IMR-90 (cell line): Measurements from ENCODE around the gene CHCHD1. TPM values are rescaled to one million over a fixed set of nuclear protein-coding genes. Genes with fewer than 3 reads are reported as not detected.

Source experiments
- ATAC-seq: fragments of 200-7000 bp; cut with Tn5 transposase; 2 replicates; pipeline ENCODE4 v1.9.1; 2020; ENCODE audit warnings: low read depth, mild to moderate bottlenecking, moderate library complexity
- BruUV-seq: library from RNA; stranded (reverse); fragments of 400-500 nt; replicated peaks from 2 replicates; lab custom pipeline; 2021; lab: Mats Ljungman, UMichigan
- CTCF ChIA-PET: fragments of 300-600 bp; formaldehyde crosslinking; extraction: SDS; loops from one replicate; lab custom pipeline; 2021; ENCODE audit warnings: antibody characterized with exemption; lab: Yijun Ruan, JAX
- POLR2A ChIA-PET: fragments of 300-600 bp; sonication (Branson Sonifier 250); formaldehyde crosslinking; loops from one replicate; lab custom pipeline; 2022; ENCODE audit warnings: antibody characterized with exemption; ENCODE audit not compliant: unreplicated experiment; lab: Charles Lee
- DNase-seq: peaks from one replicate; pipeline ENCODE4 v3.0.0; 2013
- H2AFZ ChIP-seq: replicated peaks from 2 replicates; pipeline ENCODE3; 2013; ENCODE audit warnings: low read length, mild to moderate bottlenecking; ENCODE audit not compliant: poor library complexity
- H2AK5ac ChIP-seq: 2 replicates; pipeline ENCODE4 v1.6.1; 2013; ENCODE audit warnings: low read depth, low read length, inconsistent platforms
- H2AK9ac ChIP-seq: replicated peaks from 2 replicates; pipeline ENCODE3; 2013; ENCODE audit warnings: mild to moderate bottlenecking, low read depth, low read length, moderate library complexity; ENCODE audit not compliant: poor library complexity
- H2BK120ac ChIP-seq: 2 replicates; pipeline ENCODE4 v1.6.1; 2013; ENCODE audit warnings: low read depth, low read length, inconsistent platforms
- H2BK15ac ChIP-seq: 3 replicates; pipeline ENCODE4 v1.6.1; 2013; ENCODE audit warnings: low read depth, low read length, inconsistent platforms
- H2BK20ac ChIP-seq: 2 replicates; pipeline ENCODE4 v1.6.1; 2013; ENCODE audit warnings: low read depth, mild to moderate bottlenecking, inconsistent platforms, low read length, moderate library complexity
- H2BK5ac ChIP-seq: 2 replicates; pipeline ENCODE4 v1.6.1; 2013; ENCODE audit warnings: mild to moderate bottlenecking, low read depth, low read length, inconsistent platforms; ENCODE audit not compliant: poor library complexity, severe bottlenecking
- H3K14ac ChIP-seq: replicated peaks from 2 replicates; pipeline ENCODE4 v1.6.1; 2013; ENCODE audit warnings: low read depth, low read length, inconsistent platforms
- H3K18ac ChIP-seq: 2 replicates; pipeline ENCODE4 v1.6.1; 2013; ENCODE audit warnings: low read depth, low read length, control low read depth
- H3K23ac ChIP-seq: 2 replicates; pipeline ENCODE4 v1.6.1; 2013; ENCODE audit warnings: low read depth, low read length, inconsistent platforms
- H3K27ac ChIP-seq: 2 replicates; pipeline ENCODE4 v1.5.1; 2013; ENCODE audit warnings: mild to moderate bottlenecking, control low read depth, low read length; ENCODE audit not compliant: insufficient read depth
- H3K27me3 ChIP-seq: 2 replicates; pipeline ENCODE4 v1.6.1; 2013; ENCODE audit warnings: low read length; ENCODE audit not compliant: control insufficient read depth, insufficient read depth
- H3K36me3 ChIP-seq: 2 replicates; pipeline ENCODE4 v1.6.1; 2013; ENCODE audit warnings: low read length, mixed read lengths; ENCODE audit not compliant: control insufficient read depth, insufficient read depth
- H3K4ac ChIP-seq: 2 replicates; pipeline ENCODE4 v1.6.1; 2013; ENCODE audit warnings: low read depth, low read length, inconsistent platforms
- H3K4me1 ChIP-seq: 2 replicates; pipeline ENCODE4 v1.6.1; 2013; ENCODE audit warnings: low read length, mixed read lengths; ENCODE audit not compliant: control insufficient read depth, insufficient read depth
- H3K4me2 ChIP-seq: 2 replicates; pipeline ENCODE4 v1.6.1; 2013; ENCODE audit warnings: low read depth, mild to moderate bottlenecking, control low read depth, low read length, moderate library complexity
- H3K4me3 ChIP-seq: 2 replicates; pipeline ENCODE4 v1.5.1; 2013; ENCODE audit warnings: low read depth, mild to moderate bottlenecking, control low read depth, low read length, moderate library complexity; ENCODE audit not compliant: insufficient read depth
- H3K56ac ChIP-seq: 2 replicates; pipeline ENCODE4 v1.6.1; 2013; ENCODE audit warnings: low read length, inconsistent platforms; ENCODE audit not compliant: insufficient read depth; ENCODE audit errors: extremely low read depth
- H3K79me1 ChIP-seq, 2 experiments: 2 replicates each; pipeline ENCODE4 v1.6.1; 2013; ENCODE audit warnings: low read length in 2 of 2, inconsistent platforms in 1 of 2, low read depth in 1 of 2
- H3K9ac ChIP-seq: 2 replicates; pipeline ENCODE4 v1.6.1; 2013; ENCODE audit warnings: low read depth, low read length, control low read depth
- H3K9me1 ChIP-seq: 2 replicates; pipeline ENCODE4 v1.6.1; 2013; ENCODE audit warnings: low read length, inconsistent platforms; ENCODE audit not compliant: insufficient read depth
- H3K9me3 ChIP-seq: 2 replicates; pipeline ENCODE4 v1.6.1; 2013; ENCODE audit warnings: low read length; ENCODE audit not compliant: control insufficient read depth, insufficient read depth
- H4K20me1 ChIP-seq: 2 replicates; pipeline ENCODE4 v1.6.1; 2013; ENCODE audit warnings: low read length, inconsistent platforms; ENCODE audit not compliant: insufficient read depth
- H4K5ac ChIP-seq: 2 replicates; pipeline ENCODE4 v1.6.1; 2013; ENCODE audit warnings: mild to moderate bottlenecking, low read depth, low read length, control low read depth
- H4K8ac ChIP-seq, 2 experiments: 2 replicates each; pipeline ENCODE4 v1.6.1; 2013; ENCODE audit warnings: low read depth in 2 of 2, low read length in 2 of 2, control low read depth in 1 of 2, inconsistent platforms in 1 of 2
- H4K91ac ChIP-seq: 2 replicates; pipeline ENCODE4 v1.6.1; 2013; ENCODE audit warnings: low read depth, low read length, inconsistent platforms; ENCODE audit not compliant: insufficient read depth
- BHLHE40 ChIP-seq: fragments of 150-350 bp; IDR thresholded peaks from 2 replicates; pipeline ENCODE4 v1.6.1; 2016; ENCODE audit warnings: mild to moderate bottlenecking, low read depth, low read length
- CEBPB ChIP-seq: IDR thresholded peaks from 2 replicates; pipeline ENCODE4 v1.6.1; 2012; ENCODE audit warnings: low read depth, low read length, improper control_type of control experiment
- CHD1 ChIP-seq: IDR thresholded peaks from 2 replicates; pipeline ENCODE4 v1.6.1; 2012; ENCODE audit warnings: low read depth, low read length, improper control_type of control experiment
- FOS ChIP-seq: fragments of 150-350 bp; IDR thresholded peaks from 2 replicates; pipeline ENCODE4 v1.6.1; 2016; ENCODE audit warnings: low read depth, low read length
- MAFK ChIP-seq: IDR thresholded peaks from 2 replicates; pipeline ENCODE4 v1.6.1; 2012; ENCODE audit warnings: low read depth, low read length, improper control_type of control experiment
- MAZ ChIP-seq: IDR thresholded peaks from 2 replicates; pipeline ENCODE4 v1.6.1; 2012; ENCODE audit warnings: low read depth, mild to moderate bottlenecking, low read length, improper control_type of control experiment, moderate library complexity, borderline replicate concordance
- MXI1 ChIP-seq: IDR thresholded peaks from 2 replicates; pipeline ENCODE4 v1.6.1; 2012; ENCODE audit warnings: low read depth, mild to moderate bottlenecking, low read length, moderate library complexity, borderline replicate concordance
- NFE2L2 ChIP-seq: fragments of 150-350 bp; IDR thresholded peaks from 2 replicates; pipeline ENCODE4 v1.6.1; 2016; ENCODE audit warnings: low read depth, mild to moderate bottlenecking, low read length
- POLR2A ChIP-seq: IDR thresholded peaks from 2 replicates; pipeline ENCODE4 v1.6.1; 2012; ENCODE audit warnings: mild to moderate bottlenecking, low read depth, low read length
- RAD21 ChIP-seq: IDR thresholded peaks from 2 replicates; pipeline ENCODE4 v1.6.1; 2012; ENCODE audit warnings: low read length, improper control_type of control experiment
- RCOR1 ChIP-seq: IDR thresholded peaks from 2 replicates; pipeline ENCODE4 v1.6.1; 2012; ENCODE audit warnings: mild to moderate bottlenecking, low read length, improper control_type of control experiment; ENCODE audit not compliant: insufficient replicate concordance
- RFX5 ChIP-seq: IDR thresholded peaks from 2 replicates; pipeline ENCODE4 v1.8.0; 2012; ENCODE audit warnings: low read depth, mild to moderate bottlenecking, low read length, moderate library complexity
- SMC3 ChIP-seq: fragments of 150-350 bp; IDR thresholded peaks from 2 replicates; pipeline ENCODE4 v1.6.1; 2016; ENCODE audit warnings: low read depth, mild to moderate bottlenecking, antibody characterized with exemption, low read length, moderate library complexity
- WGBS, 2 experiments: methylation state at CpG; one replicate each; pipeline versions ENCODE4 v1.1.5 to v1.1.7; 2013; ENCODE audit warnings: missing lambda C conversion rate in 2 of 2; ENCODE audit not compliant: insufficient read length in 1 of 2; ENCODE audit errors: extremely low coverage in 2 of 2; 5-methylcytosine and 5-hydroxymethylcytosine counted together
- dilution Hi-C: fragments of 300-500 bp; cut with HindIII; formaldehyde crosslinking; loops from one replicate; pipeline ENCODE4 v1.14.3; 2018; ENCODE audit warnings: low sequenced_read_pairs; ENCODE audit not compliant: unreplicated experiment
- in situ Hi-C: fragments of 300-500 bp; cut with MboI; formaldehyde crosslinking; loops from 3 replicates; pipeline ENCODE4 v1.14.3; 2019; ENCODE audit warnings: low sequenced_read_pairs, inconsistent platforms, mixed read lengths
- intact Hi-C: fragments of 100-400 bp; cut with micrococcal nuclease; formaldehyde crosslinking; loops from 2 replicates; pipeline ENCODE4 v1.10.0; 2022
- polyA plus RNA-seq, 3 experiments: library from polyadenylated mRNA; depleted of rRNA; stranded (reverse); fragments of >200 nt; gene quantifications; 2 replicates each; pipeline ENCODE4 v1.2.3, GENCODE V29; 2012; ENCODE audit warnings: low replicate concordance in 1 of 3
- total RNA-seq: library from RNA; depleted of rRNA; stranded (reverse); fragments of >200 nt; gene quantifications from 2 replicates; pipeline ENCODE4 v1.2.3, GENCODE V29; 2012
- TF ChIP-seq, protein P1 (sequence below): fragments of 150-350 bp; IDR thresholded peaks from 2 replicates; pipeline ENCODE4 v1.6.1; 2017; ENCODE audit warnings: mild to moderate bottlenecking, antibody characterized with exemption, low read length, low read depth
- TF ChIP-seq, protein P2 (sequence below): conservative IDR thresholded peaks from 2 replicates; pipeline ENCODE4 v1.5.1; 2012; ENCODE audit warnings: mild to moderate bottlenecking, low read depth, low read length, improper control_type of control experiment
- TF ChIP-seq, protein P3 (sequence below): fragments of 150-350 bp; IDR thresholded peaks from 2 replicates; pipeline ENCODE4 v1.6.1; 2016; ENCODE audit warnings: low read depth, mild to moderate bottlenecking, low read length, moderate library complexity, borderline replicate concordance

CHCHD1 gene
- total and polyA plus RNA-seq, 2 of the 4 experiments (the other 2 are of a cell fraction): 11.5 to 21.0 TPM

DNA sequence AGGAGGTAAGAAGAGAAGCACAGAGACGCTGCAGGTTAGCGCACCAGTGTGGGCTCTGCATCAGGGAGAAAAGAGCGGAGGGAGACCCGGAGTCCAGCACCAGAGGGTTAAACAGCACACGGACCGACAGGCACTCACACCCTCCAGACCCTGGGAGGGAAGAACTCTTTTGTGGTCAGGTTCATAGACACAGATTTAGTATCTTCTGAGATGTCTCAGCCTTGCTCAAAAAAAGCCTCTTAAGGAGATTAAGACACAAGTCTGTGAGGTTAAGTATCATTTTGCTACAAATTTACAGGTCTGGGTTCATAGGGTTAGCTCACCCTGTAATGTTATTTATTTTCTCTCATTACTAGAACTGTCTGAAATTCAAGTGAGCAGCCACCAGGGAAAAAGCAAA lies 46.3 kb downstream of the CHCHD1 start:
- no peaks in the 10 kb centered on the region for H4K20me1 ChIP-seq
- H3K4me2 ChIP-seq: no peak overlapping the region
- no peak overlapping the region for H4K5ac ChIP-seq
- H3K18ac ChIP-seq: no peak overlapping the region
- H3K79me1 ChIP-seq: no peaks in the 10 kb centered on the region; a peak in 2 of 4 replicates
- H2BK120ac ChIP-seq: no peak overlapping the region
- H3K4me1 ChIP-seq: no peaks in the 10 kb centered on the region
- H3K4me3 ChIP-seq: no peak overlapping the region
- no peak overlapping the region for H2BK20ac ChIP-seq
- no peak overlapping the region for H4K91ac ChIP-seq
- intact Hi-C loops (no loop called here), dilution Hi-C loops (no loop called here), in situ Hi-C loops (no loop called here)
- H3K9ac ChIP-seq: no peak overlapping the region
- H2AK5ac ChIP-seq: no peak overlapping the region
- H3K4ac ChIP-seq: no peak overlapping the region
- no peak overlapping the region for H2AFZ ChIP-seq
- no peaks in the 10 kb centered on the region for H3K9me3 ChIP-seq
- BruUV-seq: no TSS peak
- ATAC-seq (peak; percentile 14; the same call in 1 of the 2 replicates), DNase-seq (no peak)
- WGBS, 2 experiments: no CpG with 5 or more reads among the region's 6 CpGs
- peaks cover 20% of the 10 kb centered on the region for H3K36me3 ChIP-seq
- POLR2A ChIA-PET: interaction anchor here (0.6 kb wide), 1 partner anchor 51 kb away, joined by 3 read pairs; no protein-coding TSS in a partner anchor
- H2BK15ac ChIP-seq: no peak overlapping the region
- H2AK9ac ChIP-seq: no peak overlapping the region
- H2BK5ac ChIP-seq: no peak overlapping the region
- no peak overlapping the region for H3K14ac ChIP-seq
- TF ChIP-seq BHLHE40: no peak
- TF ChIP-seq, protein P1, sequence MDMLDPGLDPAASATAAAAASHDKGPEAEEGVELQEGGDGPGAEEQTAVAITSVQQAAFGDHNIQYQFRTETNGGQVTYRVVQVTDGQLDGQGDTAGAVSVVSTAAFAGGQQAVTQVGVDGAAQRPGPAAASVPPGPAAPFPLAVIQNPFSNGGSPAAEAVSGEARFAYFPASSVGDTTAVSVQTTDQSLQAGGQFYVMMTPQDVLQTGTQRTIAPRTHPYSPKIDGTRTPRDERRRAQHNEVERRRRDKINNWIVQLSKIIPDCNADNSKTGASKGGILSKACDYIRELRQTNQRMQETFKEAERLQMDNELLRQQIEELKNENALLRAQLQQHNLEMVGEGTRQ: no peak
- no peak for TF ChIP-seq FOS
- no peak for TF ChIP-seq CEBPB
- no peak for TF ChIP-seq RAD21
- TF ChIP-seq SMC3: no peak
- TF ChIP-seq, protein P2, sequence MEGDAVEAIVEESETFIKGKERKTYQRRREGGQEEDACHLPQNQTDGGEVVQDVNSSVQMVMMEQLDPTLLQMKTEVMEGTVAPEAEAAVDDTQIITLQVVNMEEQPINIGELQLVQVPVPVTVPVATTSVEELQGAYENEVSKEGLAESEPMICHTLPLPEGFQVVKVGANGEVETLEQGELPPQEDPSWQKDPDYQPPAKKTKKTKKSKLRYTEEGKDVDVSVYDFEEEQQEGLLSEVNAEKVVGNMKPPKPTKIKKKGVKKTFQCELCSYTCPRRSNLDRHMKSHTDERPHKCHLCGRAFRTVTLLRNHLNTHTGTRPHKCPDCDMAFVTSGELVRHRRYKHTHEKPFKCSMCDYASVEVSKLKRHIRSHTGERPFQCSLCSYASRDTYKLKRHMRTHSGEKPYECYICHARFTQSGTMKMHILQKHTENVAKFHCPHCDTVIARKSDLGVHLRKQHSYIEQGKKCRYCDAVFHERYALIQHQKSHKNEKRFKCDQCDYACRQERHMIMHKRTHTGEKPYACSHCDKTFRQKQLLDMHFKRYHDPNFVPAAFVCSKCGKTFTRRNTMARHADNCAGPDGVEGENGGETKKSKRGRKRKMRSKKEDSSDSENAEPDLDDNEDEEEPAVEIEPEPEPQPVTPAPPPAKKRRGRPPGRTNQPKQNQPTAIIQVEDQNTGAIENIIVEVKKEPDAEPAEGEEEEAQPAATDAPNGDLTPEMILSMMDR: no peak
- TF ChIP-seq MAZ: no peak
- no peak for TF ChIP-seq NFE2L2
- TF ChIP-seq, protein P3, sequence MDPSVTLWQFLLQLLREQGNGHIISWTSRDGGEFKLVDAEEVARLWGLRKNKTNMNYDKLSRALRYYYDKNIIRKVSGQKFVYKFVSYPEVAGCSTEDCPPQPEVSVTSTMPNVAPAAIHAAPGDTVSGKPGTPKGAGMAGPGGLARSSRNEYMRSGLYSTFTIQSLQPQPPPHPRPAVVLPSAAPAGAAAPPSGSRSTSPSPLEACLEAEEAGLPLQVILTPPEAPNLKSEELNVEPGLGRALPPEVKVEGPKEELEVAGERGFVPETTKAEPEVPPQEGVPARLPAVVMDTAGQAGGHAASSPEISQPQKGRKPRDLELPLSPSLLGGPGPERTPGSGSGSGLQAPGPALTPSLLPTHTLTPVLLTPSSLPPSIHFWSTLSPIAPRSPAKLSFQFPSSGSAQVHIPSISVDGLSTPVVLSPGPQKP: no peak
- no peak for TF ChIP-seq RCOR1
- TF ChIP-seq MAFK: no peak
- no peak for TF ChIP-seq RFX5
- no peak for TF ChIP-seq MXI1
- no peak for TF ChIP-seq POLR2A
- no peak for TF ChIP-seq CHD1
- H4K8ac ChIP-seq: no peak overlapping the region
- peaks cover 12% of the 10 kb centered on the region; the same call in 1 of the 2 replicates for H3K9me1 ChIP-seq
- no peak overlapping the region for H3K56ac ChIP-seq
- no peak overlapping the region for H3K27ac ChIP-seq
- H3K23ac ChIP-seq: no peak overlapping the region
- CTCF ChIA-PET: no interaction called here
- H3K27me3 ChIP-seq: no peaks in the 10 kb centered on the region
